Jurkat, Clone E6-1 (cell line): ENCODE data around the gene SUFU.

Source experiments
- DNase-seq: peaks from one replicate; pipeline ENCODE4 v3.0.0-alpha.2; 2011; ENCODE audit warnings: low read depth, low spot score
- H3K4me3 ChIP-seq: 2 replicates; pipeline ENCODE4 v1.5.1; 2011; ENCODE audit warnings: mild to moderate bottlenecking, low read length, control low read depth, moderate library complexity

Gene SUFU

GRCh38 chr10:102605712-102606111 is 101.9 kb downstream of the SUFU start:
- H3K4me3 ChIP-seq, result no peak overlapping the region
- DNase-seq, result no peak

GRCh38 chr10:102608487-102608886 is 104.7 kb downstream of the SUFU start:
- no peak for DNase-seq
- H3K4me3 ChIP-seq, result no peak overlapping the region

- DNase-seq, result no peak
- no peak overlapping the region for H3K4me3 ChIP-seq
Measured at GRCh38 chr10:102610441-102610887, 106.7 kb downstream of the SUFU start.

GRCh38 chr10:102611514-102612087 is 107.8 kb downstream of the SUFU start:
- no peak for DNase-seq
- H3K4me3 ChIP-seq, result no peak overlapping the region

- no peak overlapping the region for H3K4me3 ChIP-seq
- DNase-seq, result no peak
Measured at GRCh38 chr10:102612964-102613275, 109.1 kb downstream of the SUFU start.

GRCh38 chr10:102613286-102613685 is 109.5 kb downstream of the SUFU start:
- H3K4me3 ChIP-seq, result no peak overlapping the region
- no peak for DNase-seq

GRCh38 chr10:102613785-102614184 is 110.0 kb downstream of the SUFU start:
- DNase-seq, result no peak
- no peak overlapping the region for H3K4me3 ChIP-seq

GRCh38 chr10:102614888-102615287 is 111.1 kb downstream of the SUFU start:
- no peak for DNase-seq
- no peak overlapping the region for H3K4me3 ChIP-seq

GRCh38 chr10:102615361-102615760 is 111.6 kb downstream of the SUFU start:
- DNase-seq, result peak; percentile 17
- H3K4me3 ChIP-seq, result no peak overlapping the region

GRCh38 chr10:102616066-102616770 is 112.4 kb downstream of the SUFU start:
- H3K4me3 ChIP-seq, result no peak overlapping the region
- DNase-seq, result no peak

- no peak for DNase-seq
- no peak overlapping the region for H3K4me3 ChIP-seq
Measured at GRCh38 chr10:102617041-102617440, 113.3 kb downstream of the SUFU start.

GRCh38 chr10:102617816-102618215 is 114.0 kb downstream of the SUFU start:
- no peak overlapping the region for H3K4me3 ChIP-seq

GRCh38 chr10:102619281-102619981 is 115.7 kb downstream of the SUFU start:
- no peak overlapping the region for H3K4me3 ChIP-seq
- no peak for DNase-seq

More at GRCh38 chr10:102617816-102618215, 114.0 kb downstream of the SUFU start:
- no peak for DNase-seq

GRCh38 chr10:102620138-102620590 is 116.4 kb downstream of the SUFU start:
- no peak overlapping the region for H3K4me3 ChIP-seq
- DNase-seq, result no peak

- no peak overlapping the region for H3K4me3 ChIP-seq
- no peak for DNase-seq
Measured at GRCh38 chr10:102620591-102621442, 117.0 kb downstream of the SUFU start.

- no peak for DNase-seq
- H3K4me3 ChIP-seq, result no peak overlapping the region
Measured at GRCh38 chr10:102621443-102622325, 117.9 kb downstream of the SUFU start.

- no peak for DNase-seq
- no peak overlapping the region for H3K4me3 ChIP-seq
Measured at GRCh38 chr10:102624094-102624493, 120.3 kb downstream of the SUFU start.

GRCh38 chr10:102624751-102625645 is 121.2 kb downstream of the SUFU start:
- H3K4me3 ChIP-seq, result no peak overlapping the region
- DNase-seq, result no peak
